ENCODE results near the gene MAST3. TPM values are rescaled to one million over a fixed set of nuclear protein-coding genes. Genes with fewer than 3 reads are reported as not detected.

MAST3 gene
- total and polyA plus RNA-seq, 2 of the 13 experiments (the other 11 are each of a cell fraction or from before 2014, with no cell fraction given), result 4.1 to 4.6 TPM

GRCh38 chr19:18192673-18193387 lies 95.3 kb downstream of the MAST3 start, which contains the start of gene MPV17L2 (continued):
- TF ChIP-seq ZNF83 (CRISPR knock-in tag; IDR thresholded peaks at IDR 0.05; ENCODE audit: borderline replicate concordance), result no peak
- 0 out of 2 replicates have a peak, but pooled peaks have one; percentile 73 for TF ChIP-seq ZNF605 (CRISPR knock-in tag; IDR thresholded peaks at IDR 0.05)
- peak; percentile 77 for TF ChIP-seq YY1 (IDR thresholded peaks at IDR 0.05; ENCODE audit: insufficient read depth, insufficient replicate concordance, low read depth, low read length)
- no peak for TF ChIP-seq STAT6 (CRISPR knock-in tag; IDR thresholded peaks at IDR 0.05; ENCODE audit: borderline replicate concordance)
- TF ChIP-seq ADNP (CRISPR knock-in tag; IDR thresholded peaks at IDR 0.05), result no peak
- TF ChIP-seq ZNF44 (CRISPR knock-in tag; IDR thresholded peaks at IDR 0.05), result no peak
- TF ChIP-seq RELA (CRISPR knock-in tag; IDR thresholded peaks at IDR 0.05), result no peak
- TF ChIP-seq ZNF574 (CRISPR knock-in tag; IDR thresholded peaks at IDR 0.05), result peak; percentile 79; the same call in 1 of the 2 replicates
- TF ChIP-seq PHB2 (IDR thresholded peaks at IDR 0.05; ENCODE audit: partially characterized antibody), result no peak
- no peak for TF ChIP-seq SOX6 (IDR thresholded peaks at IDR 0.05)
- TF ChIP-seq SOX6 (CRISPR knock-in tag; IDR thresholded peaks at IDR 0.05), result no peak
- TF ChIP-seq NFAT5 (CRISPR knock-in tag; IDR thresholded peaks at IDR 0.05), result 0 out of 2 replicates have a peak, but pooled peaks have one; percentile 49
- TF ChIP-seq EED (CRISPR knock-in tag; IDR thresholded peaks at IDR 0.05), result no peak
- TF ChIP-seq ZNF800 (CRISPR knock-in tag; IDR thresholded peaks at IDR 0.05), result 0 out of 2 replicates have a peak, but pooled peaks have one; percentile 54

Measured in HepG2 (cell line).